Panc1 (cell line): Measurements from ENCODE around the gene ZNF184.

ENCODE experiments used
- CTCF ChIP-seq: fragments of 450-650 bp; IDR thresholded peaks from 2 replicates; pipeline ENCODE4 v1.5.1; 2017; ENCODE audit warnings: mild to moderate bottlenecking
- SIN3A ChIP-seq: IDR thresholded peaks from 2 replicates; pipeline ENCODE4 v1.6.1; 2012; ENCODE audit warnings: low read depth, mild to moderate bottlenecking, low read length, moderate library complexity, borderline replicate concordance; ENCODE audit not compliant: insufficient read depth

- TF ChIP-seq SIN3A: no peak
- no peak for TF ChIP-seq CTCF
These were observed 53.5 kb downstream of the ZNF184 start for GRCh38 chr6:27419363-27419762.
